Measurements from ENCODE around the gene UBE2R2.

The UBE2R2 gene

GRCh38 chr9:33956544-33956943 lies 139.6 kb downstream of the UBE2R2 start:
- Histone ChIP-seq H3K27ac (ENCODE audit: extremely low read depth, low read depth, low read length) (no peak overlapping the region), H3K4me1 (ENCODE audit: control insufficient read depth, insufficient read depth, low read length) (no peaks in the 10 kb centered on the region), H3K4me3 (ENCODE audit: low read depth, low read length) (no peak overlapping the region), H3K9me3 (ENCODE audit: control insufficient read depth, insufficient read depth, low read depth, low read length) (no peaks in the 10 kb centered on the region), H3K36me3 (ENCODE audit: control insufficient read depth in 2 of 2, insufficient read depth in 1 of 2, low read length in 2 of 2) (peaks cover 7 to 70% of the 10 kb centered on the region in 2 experiments; a peak in 2 of 3 replicates)
- TF ChIP-seq ZNF341 (tag by site-specific recombination; IDR thresholded peaks at IDR 0.05; ENCODE audit: low read depth) (no peak), ZNF239 (tag by site-specific recombination; IDR thresholded peaks at IDR 0.05) (no peak), ZNF670 (tag by site-specific recombination; IDR thresholded peaks at IDR 0.05; ENCODE audit: low read depth) (no peak), ZNF518A (tag by site-specific recombination; conservative IDR thresholded peaks at IDR 0.05; ENCODE audit: low read depth) (no peak), ZFP3 (tag by site-specific recombination; IDR thresholded peaks at IDR 0.05; ENCODE audit: low read depth) (no peak), SALL2 (tag by site-specific recombination; IDR thresholded peaks at IDR 0.05; ENCODE audit: borderline replicate concordance) (no peak), ZNF175 (tag by site-specific recombination; IDR thresholded peaks at IDR 0.05) (no peak), ZBTB17 (tag by site-specific recombination; IDR thresholded peaks at IDR 0.05) (no peak), ZNF133 (tag by site-specific recombination; IDR thresholded peaks at IDR 0.05) (no peak), ZNF792 (tag by site-specific recombination; IDR thresholded peaks at IDR 0.05) (no peak), ZNF585B (tag by site-specific recombination; IDR thresholded peaks at IDR 0.05) (no peak), ZNF521 (tag by site-specific recombination; IDR thresholded peaks at IDR 0.05) (no peak)
- CTCF ChIA-PET = interaction anchor here (0.6 kb wide), 1 partner anchor 13 kb away, joined by 3 read pairs; no protein-coding TSS in a partner anchor
- POLR2A ChIA-PET = no interaction called here

- Histone ChIP-seq H3K9me3 (ENCODE audit: control insufficient read depth, insufficient read depth, low read depth, low read length) (no peaks in the 10 kb centered on the region), H3K27ac (ENCODE audit: extremely low read depth, low read depth, low read length) (no peak overlapping the region), H3K4me1 (ENCODE audit: control insufficient read depth, insufficient read depth, low read length) (no peaks in the 10 kb centered on the region), H3K36me3 (ENCODE audit: control insufficient read depth in 2 of 2, insufficient read depth in 1 of 2, low read length in 2 of 2) (peaks cover 7 to 50% of the 10 kb centered on the region in 2 experiments; a peak in 2 of 3 replicates), H3K4me3 (ENCODE audit: low read depth, low read length) (no peak overlapping the region)
- ChIA-PET POLR2A (no interaction called here), CTCF (no interaction called here)
- TF ChIP-seq ZNF155 (tag by site-specific recombination; IDR thresholded peaks at IDR 0.05) (no peak), SALL2 (tag by site-specific recombination; IDR thresholded peaks at IDR 0.05; ENCODE audit: borderline replicate concordance) (no peak), PBX3 (CRISPR knock-in tag; IDR thresholded peaks at IDR 0.05) (no peak), SP3 (tag by site-specific recombination; IDR thresholded peaks at IDR 0.05) (no peak), ZNF133 (tag by site-specific recombination; IDR thresholded peaks at IDR 0.05) (no peak), ZNF211 (tag by site-specific recombination; IDR thresholded peaks at IDR 0.05; ENCODE audit: low read depth) (no peak), ZNF610 (tag by site-specific recombination; IDR thresholded peaks at IDR 0.05; ENCODE audit: borderline replicate concordance) (no peak), ZFHX2 (tag by site-specific recombination; conservative IDR thresholded peaks at IDR 0.05) (no peak)
These were observed 142.8 kb downstream of the UBE2R2 start for GRCh38 chr9:33959725-33960124.
